Astrocyte of the spinal cord (primary cell): ENCODE data around the gene TPK1.

Experiments used
- DNase-seq: peaks from one replicate; pipeline ENCODE4 v3.0.0; 2011; ENCODE audit warnings: low read depth, low spot score
- H3K4me3 ChIP-seq: 2 replicates; pipeline ENCODE4 v1.5.1; 2011; ENCODE audit warnings: low read depth, mild to moderate bottlenecking, low read length, moderate library complexity
- CTCF ChIP-seq: IDR thresholded peaks from 2 replicates; pipeline ENCODE4 v1.5.1; 2012; ENCODE audit warnings: low read depth, mild to moderate bottlenecking, low read length, inconsistent platforms
- in situ Hi-C: cut with HindIII; loops from 2 replicates; pipeline ENCODE4 v1.10.0; 2017; ENCODE audit warnings: low sequenced_read_pairs

Gene TPK1

GRCh38 chr7:144820552-144820951 lies 15.3 kb downstream of the TPK1 start:
- TF ChIP-seq CTCF, result no peak
- H3K4me3 ChIP-seq, result no peak overlapping the region
- in situ Hi-C loops, result no loop called here
- DNase-seq, result no peak

GRCh38 chr7:144819566-144819965 lies 16.3 kb downstream of the TPK1 start:
- TF ChIP-seq CTCF, result no peak
- in situ Hi-C loops, result no loop called here

GRCh38 chr7:144818511-144818910 lies 17.3 kb downstream of the TPK1 start:
- TF ChIP-seq CTCF, result no peak
- in situ Hi-C loops, result no loop called here
- peak; percentile 24 for DNase-seq
- H3K4me3 ChIP-seq, result no peak overlapping the region

More at GRCh38 chr7:144819566-144819965, 16.3 kb downstream of the TPK1 start:
- DNase-seq, result no peak
- no peak overlapping the region for H3K4me3 ChIP-seq

GRCh38 chr7:144817001-144817400 lies 18.9 kb downstream of the TPK1 start:
- in situ Hi-C loops, result no loop called here
- no peak overlapping the region for H3K4me3 ChIP-seq
- no peak for DNase-seq
- no peak for TF ChIP-seq CTCF

GRCh38 chr7:144814299-144814698 lies 21.6 kb downstream of the TPK1 start:
- in situ Hi-C loops, result no loop called here
- no peak overlapping the region for H3K4me3 ChIP-seq
- DNase-seq, result no peak
- TF ChIP-seq CTCF, result no peak

- in situ Hi-C loops, result no loop called here
- TF ChIP-seq CTCF, result no peak
- DNase-seq, result no peak
- H3K4me3 ChIP-seq, result no peak overlapping the region
Observed at GRCh38 chr7:144812379-144813283, 23.2 kb downstream of the TPK1 start.
